Stimulated activated memory B cell treated with anti-CD40 and anti-IgM and Interleukin-4, amounts not matched to agents 10 μg/mL and 1 μg/mL and 100 μg/mL, for 72 hours (primary cell): Measurements from ENCODE around the gene TCFL5.

Experiments used
- ATAC-seq: fragments of 150-1000 bp; cut with Tn5 transposase; 2 replicates; pipeline ENCODE4 v1.10.0; 2021
- H3K27ac Mint-ChIP-seq: one replicate; pipeline ENCODE4 v1.8.0; 2022; ENCODE audit warnings: mild to moderate bottlenecking, mixed read lengths
- H3K27me3 Mint-ChIP-seq: one replicate; pipeline ENCODE4 v1.8.0; 2022; ENCODE audit warnings: mixed read lengths
- H3K36me3 Mint-ChIP-seq: one replicate; pipeline ENCODE4 v1.8.0; 2022; ENCODE audit warnings: mixed read lengths
- H3K4me1 Mint-ChIP-seq: one replicate; pipeline ENCODE4 v1.8.0; 2022; ENCODE audit warnings: mixed read lengths
- H3K4me3 Mint-ChIP-seq: one replicate; pipeline ENCODE4 v1.8.0; 2022; ENCODE audit warnings: mild to moderate bottlenecking, moderate library complexity, mixed read lengths
- H3K9me3 Mint-ChIP-seq: one replicate; pipeline ENCODE4 v1.8.0; 2022; ENCODE audit warnings: mixed read lengths

The TCFL5 gene

DNA sequence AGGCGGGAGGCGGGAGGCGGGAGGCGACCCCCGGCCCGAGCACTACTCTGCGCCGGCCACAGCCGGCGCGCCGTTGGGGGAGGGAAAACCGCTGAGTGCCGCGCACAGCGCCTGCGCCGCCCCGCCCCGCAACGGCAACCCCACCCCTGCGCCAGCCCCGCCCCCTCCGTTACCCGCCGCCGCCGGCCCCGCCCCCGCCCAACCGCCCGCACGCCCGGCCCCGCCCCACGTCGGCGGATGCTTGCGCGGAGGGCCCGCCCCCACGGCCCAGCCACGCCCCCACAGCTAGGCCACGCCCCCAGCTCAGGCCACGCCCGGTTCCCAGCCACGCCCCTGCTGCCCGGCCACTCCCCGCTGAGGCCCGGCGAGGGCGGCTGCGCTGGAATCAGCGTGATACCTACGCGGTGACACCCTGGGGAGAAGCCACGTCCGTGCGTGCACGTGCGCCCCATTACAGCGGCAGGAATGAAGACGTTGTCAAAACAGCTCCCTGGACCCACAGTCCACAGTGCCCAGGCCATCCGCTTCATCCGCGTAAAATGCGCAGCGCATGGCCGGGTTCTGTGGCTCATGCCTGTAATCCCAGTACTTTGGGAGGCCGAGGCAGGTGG is at the start of gene TCFL5:
Gene TCFL5, minus strand, starts transcription at position 97 of the 611 bp plus-strand sequence. CDS start 152 bp downstream, outside the sequence.
- Mint-ChIP-seq H3K4me3 (peak within 1 kb of the TSS; percentile 73), H3K27me3 (peaks cover 16% of the 10 kb centered on the region), H3K27ac (peak within 1 kb of the TSS; percentile 11), H3K9me3 (peaks cover 4% of the 10 kb centered on the region), H3K36me3 (peaks cover 16% of the 10 kb centered on the region), H3K4me1 (peaks cover 32% of the 10 kb centered on the region)
- ATAC-seq = peak; percentile 94

DNA sequence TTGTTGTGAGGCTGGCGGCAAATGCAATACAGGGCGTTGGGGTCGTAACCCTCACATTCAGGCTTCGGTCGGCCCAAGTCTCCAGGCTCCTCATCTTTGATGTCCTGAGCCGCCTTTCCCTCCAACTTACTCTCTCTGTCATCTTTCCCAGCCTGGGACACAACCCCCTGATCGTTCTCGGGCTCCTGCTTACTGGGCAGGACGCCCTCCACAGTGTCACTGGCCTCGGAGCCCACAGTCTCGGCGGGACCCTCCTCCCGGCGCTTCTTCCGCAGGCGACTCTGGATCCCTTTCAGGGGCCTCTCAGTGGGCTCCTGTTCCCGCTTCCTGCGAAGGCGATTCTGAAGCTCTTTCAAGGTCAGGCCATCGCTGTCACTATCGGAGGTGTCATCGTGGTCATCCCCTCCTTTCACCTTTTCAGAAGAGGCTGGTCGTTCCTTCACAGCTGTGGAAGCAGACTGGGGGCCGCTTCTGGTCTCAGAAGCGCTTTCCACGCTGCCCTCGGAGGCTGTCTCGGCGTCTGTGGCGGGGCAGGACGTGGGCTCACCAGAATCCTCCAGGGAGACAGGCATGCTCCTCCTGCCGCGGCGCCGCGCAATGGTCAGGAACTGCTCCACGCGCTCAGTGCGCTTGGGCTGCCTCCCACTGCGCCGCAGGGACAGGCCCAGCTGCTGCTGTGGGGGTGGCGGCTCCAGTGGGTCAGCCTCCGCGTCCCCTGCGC is 49.3 kb upstream of the TCFL5 start:
- Mint-ChIP-seq H3K27me3 (no peaks in the 10 kb centered on the region), H3K9me3 (no peaks in the 10 kb centered on the region), H3K4me1 (peaks cover 41% of the 10 kb centered on the region), H3K4me3 (no peak overlapping the region), H3K36me3 (peaks cover 52% of the 10 kb centered on the region), H3K27ac (no peak overlapping the region)
- ATAC-seq = no peak

DNA sequence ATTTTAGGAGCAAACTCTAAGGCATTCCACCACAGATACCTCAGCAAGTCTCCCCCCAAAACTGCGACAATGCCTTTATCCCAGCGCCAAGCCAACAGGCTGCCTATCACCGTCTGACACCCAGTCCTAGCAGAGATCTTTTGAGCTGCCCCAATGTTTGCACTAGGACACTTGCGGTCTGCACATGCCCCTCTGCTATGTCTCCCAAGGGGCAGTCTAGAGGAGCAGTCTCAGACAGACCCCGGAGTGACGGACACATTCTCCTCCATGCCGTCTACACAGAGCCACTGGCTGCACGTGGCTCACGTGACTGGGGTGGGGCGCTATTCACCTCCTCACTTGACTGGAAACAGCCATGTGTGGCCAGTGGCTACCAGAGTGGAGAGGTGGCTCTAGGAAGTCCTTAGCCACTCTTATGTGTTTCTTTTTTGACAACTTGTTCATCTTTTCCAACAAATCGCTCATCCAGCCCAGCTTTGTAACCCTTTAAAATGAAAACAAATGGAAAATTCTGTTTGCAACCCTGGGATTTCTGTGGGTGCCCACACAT is 48.7 kb upstream of the TCFL5 start:
- Mint-ChIP-seq H3K36me3 (peaks cover 57% of the 10 kb centered on the region), H3K27me3 (no peaks in the 10 kb centered on the region), H3K4me1 (peaks cover 36% of the 10 kb centered on the region), H3K9me3 (no peaks in the 10 kb centered on the region), H3K27ac (no peak overlapping the region), H3K4me3 (no peak overlapping the region)
- no peak for ATAC-seq

DNA sequence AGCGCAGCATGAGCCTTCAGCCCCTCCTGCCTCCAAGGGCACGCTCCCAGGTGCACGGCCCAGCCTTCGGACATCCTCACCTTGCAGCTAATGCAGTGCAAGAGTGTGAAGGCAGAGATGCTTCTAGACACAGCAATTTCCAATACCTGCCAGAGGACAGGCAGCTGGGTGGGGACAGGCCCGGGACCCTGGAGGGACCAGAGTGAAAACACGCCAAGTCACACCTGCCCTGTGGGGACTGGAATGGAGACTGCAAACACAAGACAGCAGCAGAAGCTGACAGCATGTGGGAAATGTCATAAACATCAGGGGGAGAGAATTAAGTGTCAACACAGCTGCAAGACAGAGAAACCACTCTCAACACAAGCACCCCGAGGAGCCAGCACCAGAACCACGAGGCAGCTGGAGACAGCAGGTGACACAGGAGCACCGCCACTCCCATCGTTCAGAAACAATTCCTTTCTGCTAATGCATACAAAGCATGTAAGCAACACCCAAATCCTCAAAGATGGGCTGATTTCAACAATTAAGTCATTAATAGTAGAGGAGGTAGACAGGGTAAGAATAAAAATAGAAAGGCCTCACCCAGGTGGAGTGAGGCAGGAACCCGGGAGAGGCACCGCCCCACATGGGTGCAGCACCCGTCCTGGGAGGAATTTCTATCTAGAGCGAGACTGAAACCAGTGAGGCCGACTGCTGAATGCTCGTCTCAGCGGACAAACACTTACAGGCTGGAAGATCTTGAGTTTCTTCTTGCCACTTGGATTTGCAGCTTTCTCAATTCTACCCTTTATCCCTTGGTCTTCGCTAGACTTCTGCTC is 47.6 kb upstream of the TCFL5 start:
- H3K36me3 Mint-ChIP-seq = peaks cover 67% of the 10 kb centered on the region

DNA sequence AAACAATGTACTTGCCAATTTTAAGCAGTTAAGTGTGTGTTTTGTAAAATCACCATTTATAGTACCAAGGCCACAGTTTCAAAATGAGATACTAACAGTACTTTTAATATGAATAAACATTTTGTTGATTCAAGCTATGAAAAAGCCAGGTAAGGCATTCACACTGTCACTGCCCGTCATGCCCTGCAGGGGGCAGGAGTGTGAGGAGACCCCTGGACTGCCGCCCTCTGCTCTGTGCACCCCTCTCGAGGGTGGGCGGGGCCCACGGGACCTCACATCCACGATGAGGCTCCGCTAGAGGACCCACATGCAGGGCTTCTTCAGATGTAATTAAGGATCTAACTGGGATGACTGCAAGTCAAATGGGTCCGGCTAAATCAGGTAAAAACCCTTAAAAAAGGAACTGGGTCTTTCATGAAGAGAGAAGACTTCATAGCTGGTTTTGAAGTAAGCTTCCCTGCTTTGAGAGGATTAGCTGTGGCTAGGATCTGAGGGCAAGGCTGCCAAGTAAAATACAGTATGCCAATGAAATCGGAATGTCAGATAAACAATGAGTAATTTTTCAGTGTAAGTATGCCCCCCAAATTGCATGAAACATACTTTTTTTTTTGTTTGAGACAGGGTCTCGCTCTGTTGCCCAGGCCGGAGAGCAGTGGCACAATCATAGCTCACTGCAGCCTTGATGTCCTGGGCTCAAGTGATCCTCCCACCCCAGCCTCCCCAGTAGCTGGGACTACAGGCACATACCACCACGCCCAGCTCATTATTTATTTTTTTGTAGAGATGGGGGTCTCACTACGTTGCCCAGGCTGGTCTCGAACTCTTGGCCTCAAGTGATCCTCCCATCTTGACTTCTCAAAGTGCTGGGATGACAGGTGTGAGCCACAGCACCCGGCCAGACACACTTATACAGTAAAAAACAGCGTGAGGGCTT is 46.0 kb upstream of the TCFL5 start:
- H3K27ac Mint-ChIP-seq = no peak overlapping the region
- H3K4me3 Mint-ChIP-seq = no peak overlapping the region
- H3K27me3 Mint-ChIP-seq = no peaks in the 10 kb centered on the region
- peaks cover 74% of the 10 kb centered on the region for H3K36me3 Mint-ChIP-seq
- no peak for ATAC-seq
- peaks cover 18% of the 10 kb centered on the region for H3K4me1 Mint-ChIP-seq
- no peaks in the 10 kb centered on the region for H3K9me3 Mint-ChIP-seq

More for the DNA sequence above, 47.6 kb upstream of the TCFL5 start:
- ATAC-seq = no peak
- H3K9me3 Mint-ChIP-seq = no peaks in the 10 kb centered on the region
- no peaks in the 10 kb centered on the region for H3K27me3 Mint-ChIP-seq
- no peak overlapping the region for H3K27ac Mint-ChIP-seq
- H3K4me1 Mint-ChIP-seq = peaks cover 26% of the 10 kb centered on the region
- H3K4me3 Mint-ChIP-seq = no peak overlapping the region

DNA sequence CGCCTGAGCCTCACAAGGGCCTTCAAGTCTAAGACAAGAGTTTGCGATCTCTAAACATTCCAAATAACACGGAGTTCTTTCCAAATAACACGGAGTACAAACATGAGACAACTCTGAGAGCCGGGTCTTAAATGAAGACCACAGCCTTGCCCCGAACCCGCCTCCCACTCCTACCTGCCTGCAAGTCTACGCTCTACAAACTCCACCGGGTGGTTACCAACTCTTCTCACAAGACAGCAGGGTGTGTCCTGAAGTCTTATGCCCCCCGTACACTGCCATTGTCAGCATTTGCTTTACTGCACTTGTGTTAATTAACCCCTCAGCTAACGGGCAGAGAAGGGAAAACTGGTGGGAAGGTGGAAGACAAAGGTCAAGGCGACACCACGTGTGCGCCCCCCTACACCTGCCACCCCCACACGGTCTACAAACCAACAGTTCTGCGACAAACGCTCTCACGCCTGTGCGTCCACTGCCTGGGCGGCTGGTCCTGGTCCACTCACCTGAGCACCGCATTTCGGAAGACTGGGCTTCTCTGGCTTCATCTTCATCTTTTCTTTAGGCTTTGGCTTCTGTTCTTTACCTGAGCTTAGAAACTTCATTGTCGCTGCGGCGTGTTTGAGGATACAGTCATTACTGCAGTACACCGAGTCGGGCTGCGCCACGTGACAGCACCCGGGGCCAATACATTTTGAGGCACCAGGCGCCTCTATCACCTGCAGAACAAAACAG is 45.2 kb upstream of the TCFL5 start:
- H3K4me3 Mint-ChIP-seq = no peak overlapping the region
- peaks cover 79% of the 10 kb centered on the region for H3K36me3 Mint-ChIP-seq
- no peak overlapping the region for H3K27ac Mint-ChIP-seq
- no peak for ATAC-seq
- no peaks in the 10 kb centered on the region for H3K9me3 Mint-ChIP-seq
- H3K4me1 Mint-ChIP-seq = peaks cover 18% of the 10 kb centered on the region
- H3K27me3 Mint-ChIP-seq = no peaks in the 10 kb centered on the region

DNA sequence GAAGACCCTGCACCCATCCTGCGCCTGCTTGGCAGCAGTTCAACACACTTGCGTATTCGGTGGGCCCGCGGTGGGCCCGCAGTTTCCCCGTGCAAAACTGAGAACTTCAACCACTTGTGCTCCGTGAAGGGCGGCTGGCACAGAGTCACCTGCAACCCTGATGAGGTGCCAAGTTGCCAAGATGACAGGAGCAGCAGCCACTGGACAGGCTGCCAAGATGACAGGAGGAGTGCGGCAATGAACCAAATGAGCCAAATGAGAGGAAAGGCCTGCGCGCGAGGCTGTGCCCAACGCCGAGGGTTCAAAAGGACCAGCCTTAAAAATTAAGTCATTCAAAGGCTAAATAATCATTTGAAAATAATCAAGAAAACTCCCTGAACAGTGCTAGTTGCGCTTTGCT is 44.6 kb upstream of the TCFL5 start:
- ATAC-seq = no peak
- no peak overlapping the region for H3K27ac Mint-ChIP-seq
- no peaks in the 10 kb centered on the region for H3K27me3 Mint-ChIP-seq
- peaks cover 18% of the 10 kb centered on the region for H3K4me1 Mint-ChIP-seq
- no peak overlapping the region for H3K4me3 Mint-ChIP-seq
- H3K9me3 Mint-ChIP-seq = no peaks in the 10 kb centered on the region
- H3K36me3 Mint-ChIP-seq = peaks cover 79% of the 10 kb centered on the region

DNA sequence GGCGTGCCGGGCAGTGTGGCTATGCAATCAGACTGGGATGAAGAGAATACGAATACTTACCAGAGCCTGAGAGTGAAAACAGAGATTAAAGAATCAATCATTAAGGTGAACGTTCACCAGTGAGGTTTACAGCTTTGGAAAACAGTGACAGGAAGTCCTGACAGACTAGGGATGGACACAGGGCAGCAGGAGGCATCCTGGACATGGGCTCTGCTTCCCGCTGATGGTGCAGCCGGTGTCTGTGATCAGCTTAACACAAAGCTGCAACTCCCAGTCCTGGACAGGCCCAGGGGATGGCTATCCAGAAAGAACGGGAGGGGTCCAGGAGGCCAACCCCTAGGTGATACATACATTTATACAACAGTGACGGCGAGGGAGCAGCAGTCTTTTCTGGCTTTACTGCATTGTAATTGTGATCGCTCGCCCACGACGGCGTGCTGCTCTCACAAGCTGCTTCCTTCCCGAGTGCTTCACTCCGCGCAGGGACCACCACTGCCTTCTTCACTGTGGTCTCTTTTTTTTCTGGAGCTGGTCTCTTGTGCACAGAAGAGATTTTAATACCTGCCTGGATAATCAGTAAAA is 44.0 kb upstream of the TCFL5 start:
- Mint-ChIP-seq H3K27ac (no peak overlapping the region), H3K36me3 (peaks cover 75% of the 10 kb centered on the region), H3K4me1 (peaks cover 21% of the 10 kb centered on the region)

DNA sequence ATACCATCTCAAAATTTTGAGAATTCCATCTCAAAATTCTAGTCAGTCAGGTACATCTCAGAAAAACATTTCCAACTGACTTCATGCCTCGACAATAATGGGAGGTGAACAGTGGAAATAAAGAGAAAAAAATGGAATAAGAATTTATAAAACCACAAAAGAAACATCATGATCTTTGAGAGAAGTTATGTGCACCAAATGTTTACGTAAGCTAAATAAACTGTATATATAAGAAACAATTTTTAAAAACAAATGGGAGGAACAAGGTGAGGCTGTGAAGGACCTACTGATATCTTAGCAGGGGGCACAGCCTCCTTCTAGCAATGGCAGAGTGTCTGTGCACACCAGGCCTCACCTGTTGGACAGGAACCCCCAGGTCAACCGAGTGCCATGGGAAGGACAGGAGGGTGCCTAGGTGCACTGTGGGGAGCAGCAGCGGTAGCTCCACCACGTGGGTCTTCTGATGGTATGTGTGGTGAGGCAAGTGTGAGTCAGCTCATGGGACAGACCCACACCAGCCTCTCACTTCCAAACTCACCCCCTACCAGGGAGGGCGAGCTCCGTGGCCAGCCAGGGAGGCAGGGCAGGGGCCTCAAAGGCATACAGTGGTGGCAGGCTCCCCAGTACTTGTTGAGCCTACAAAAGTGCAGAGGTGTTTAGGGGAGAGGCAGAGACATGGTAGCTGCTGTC is 41.4 kb upstream of the TCFL5 start:
- no peaks in the 10 kb centered on the region for H3K9me3 Mint-ChIP-seq
- no peak overlapping the region for H3K27ac Mint-ChIP-seq
- H3K4me1 Mint-ChIP-seq = peaks cover 33% of the 10 kb centered on the region
- H3K4me3 Mint-ChIP-seq = no peak overlapping the region
- peaks cover 54% of the 10 kb centered on the region for H3K36me3 Mint-ChIP-seq
- H3K27me3 Mint-ChIP-seq = no peaks in the 10 kb centered on the region
- ATAC-seq = no peak

More for the DNA sequence above, 44.0 kb upstream of the TCFL5 start:
- no peak overlapping the region for H3K4me3 Mint-ChIP-seq
- no peaks in the 10 kb centered on the region for H3K27me3 Mint-ChIP-seq
- no peaks in the 10 kb centered on the region for H3K9me3 Mint-ChIP-seq
- ATAC-seq = no peak

DNA sequence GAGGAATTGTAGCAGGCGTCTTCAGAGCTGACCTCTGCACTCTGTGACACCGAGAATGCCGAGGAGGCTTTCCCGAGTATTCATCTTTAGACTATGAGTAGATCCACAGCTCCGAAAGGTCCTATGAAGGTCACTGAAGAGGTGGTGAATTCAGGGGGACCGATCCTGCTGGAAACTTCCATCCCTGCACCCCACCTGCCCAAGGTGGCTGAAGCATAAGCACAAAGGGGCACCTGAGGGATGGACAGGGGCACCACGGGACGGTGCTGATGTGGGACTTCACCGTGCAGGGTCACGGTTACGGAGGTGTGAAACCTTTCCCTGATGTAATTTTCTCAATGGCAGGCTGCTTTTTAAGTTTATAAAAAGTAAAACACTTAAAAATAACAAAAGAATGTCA is 40.3 kb upstream of the TCFL5 start:
- Mint-ChIP-seq H3K9me3 (no peaks in the 10 kb centered on the region), H3K36me3 (peaks cover 51% of the 10 kb centered on the region), H3K27ac (no peak overlapping the region), H3K4me3 (no peak overlapping the region), H3K27me3 (no peaks in the 10 kb centered on the region), H3K4me1 (peaks cover 30% of the 10 kb centered on the region)
- ATAC-seq = no peak

DNA sequence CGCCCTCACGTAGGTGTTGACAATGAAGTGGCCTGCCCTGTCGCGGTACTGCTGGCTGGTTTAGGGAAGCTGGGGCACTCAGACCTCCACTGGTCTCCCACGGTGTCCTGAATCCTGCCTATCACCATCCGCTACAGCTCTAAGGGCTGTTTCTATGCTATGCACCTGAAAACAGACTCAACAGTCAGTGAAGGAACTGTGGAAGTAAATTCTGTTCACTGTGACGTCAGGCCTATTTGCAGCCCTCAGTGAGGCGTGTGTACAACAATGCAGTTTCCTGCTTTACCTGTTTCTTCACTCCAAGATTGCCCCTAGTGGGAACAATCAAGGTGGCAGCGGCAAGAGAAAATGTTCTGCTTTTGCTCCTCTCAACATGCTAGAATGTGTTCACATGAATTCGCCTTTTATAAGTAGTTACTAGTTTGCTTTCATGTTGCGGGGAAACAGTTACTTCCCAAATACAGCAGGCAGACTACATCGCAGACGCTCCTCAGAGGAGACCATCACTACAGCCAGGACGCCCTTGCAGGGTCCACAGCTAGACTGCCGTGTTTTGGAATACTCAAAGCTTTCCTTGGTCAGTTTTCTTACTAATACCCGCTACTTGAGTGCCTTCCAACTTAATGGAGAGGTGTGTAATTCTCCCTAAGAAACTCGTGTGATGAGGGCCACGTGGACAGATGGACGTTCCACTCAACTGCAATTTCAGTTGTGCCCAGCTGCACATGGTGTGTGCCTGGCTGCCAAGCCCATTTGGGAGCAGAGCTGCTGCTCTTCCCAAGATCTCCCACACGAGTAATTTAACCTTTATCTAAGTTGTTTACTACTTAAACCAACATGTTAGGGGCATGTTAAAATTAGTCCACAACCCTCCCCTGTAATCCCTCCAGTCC is 39.3 kb upstream of the TCFL5 start:
- Mint-ChIP-seq H3K9me3 (no peaks in the 10 kb centered on the region), H3K4me3 (no peak overlapping the region), H3K27ac (peak overlapping the region; percentile 81), H3K4me1 (peaks cover 30% of the 10 kb centered on the region), H3K36me3 (peaks cover 46% of the 10 kb centered on the region), H3K27me3 (no peaks in the 10 kb centered on the region)
- peak; percentile 50 for ATAC-seq

DNA sequence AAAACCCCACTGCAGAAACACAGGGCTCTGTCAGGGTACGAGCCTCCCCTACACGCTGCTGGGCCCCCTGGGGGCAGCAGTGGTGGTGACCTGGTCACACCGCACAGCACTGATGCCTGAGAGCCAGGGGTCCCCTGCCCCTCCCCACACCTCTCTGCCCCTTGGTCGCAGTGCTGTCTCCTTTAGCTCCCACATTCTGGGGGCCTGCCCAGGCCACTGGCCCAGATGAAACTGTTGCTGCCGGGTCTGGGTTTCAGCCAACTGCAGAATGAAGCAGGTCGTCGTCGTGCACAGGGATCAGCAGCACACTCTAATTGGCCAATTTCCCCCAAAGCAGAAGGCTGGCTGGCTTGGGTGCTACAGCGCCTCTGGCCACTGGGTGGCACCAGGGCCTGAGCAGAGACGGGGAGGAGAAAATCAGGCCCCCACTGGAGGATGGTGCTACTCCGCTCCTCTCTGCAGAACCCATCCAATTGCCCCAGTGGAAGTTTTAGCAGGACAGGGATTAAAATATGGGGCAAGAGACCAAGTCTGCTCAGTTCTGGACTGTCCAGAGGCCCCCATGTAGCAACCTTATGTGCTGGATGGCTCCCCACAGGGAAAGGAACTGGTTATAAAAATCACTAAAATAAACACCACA is 38.5 kb upstream of the TCFL5 start:
- peak; percentile 94 for ATAC-seq

More for the DNA sequence above, 38.5 kb upstream of the TCFL5 start:
- peak overlapping the region; percentile 61 for H3K4me3 Mint-ChIP-seq
- H3K27ac Mint-ChIP-seq = peak overlapping the region; percentile 81
- peaks cover 47% of the 10 kb centered on the region for H3K36me3 Mint-ChIP-seq
- no peaks in the 10 kb centered on the region for H3K27me3 Mint-ChIP-seq
- H3K4me1 Mint-ChIP-seq = peaks cover 30% of the 10 kb centered on the region
- no peaks in the 10 kb centered on the region for H3K9me3 Mint-ChIP-seq
